Tibial artery (tissue), 4 donors: ENCODE measurements around the gene CCDC198.

ENCODE experiments used
- DNase-seq, 2 donors: peaks; one replicate each; pipeline ENCODE4 v3.0.0-alpha.2; 2019
- H3K27ac ChIP-seq, 2 donors: fragments of 200-600 bp; sonication (generic) in 1 of 2; 1 replicate in 1 of 2; 2 replicates in 1 of 2; pipeline ENCODE4 v1.5.1; 2018 to 2019; ENCODE audit warnings: mild to moderate bottlenecking in 1 of 2
- H3K27me3 ChIP-seq, 2 donors: fragments of 200-600 bp; sonication (generic) in 1 of 2; one replicate each; pipeline versions ENCODE4 v1.5.1 to v1.6.0; 2016 to 2019
- H3K36me3 ChIP-seq, 3 donors: fragments of 200-600 bp; sonication (generic) in 2 of 3; one replicate each; pipeline ENCODE4 v1.5.1; 2016 to 2019; ENCODE audit warnings: mild to moderate bottlenecking in 2 of 3
- H3K4me1 ChIP-seq, 4 donors: fragments of 200-600 bp; sonication (generic) in 2 of 4; 1 replicate in 3 of 4; 2 replicates in 1 of 4; pipeline ENCODE4 v1.5.1; 2016 to 2019
- H3K4me3 ChIP-seq, 2 donors: fragments of 200-600 bp; sonication (generic) in 1 of 2; 1 replicate in 1 of 2; 2 replicates in 1 of 2; pipeline ENCODE4 v1.5.1; 2018 to 2019; ENCODE audit warnings: mild to moderate bottlenecking in 2 of 2
- H3K9me3 ChIP-seq, 3 donors: fragments of 200-600 bp; sonication (generic) in 1 of 3; one replicate each; pipeline ENCODE4 v1.5.1; 2016 to 2019
- CTCF ChIP-seq, 2 experiments: fragments of 200-600 bp in 1 of 2; fragments of 450-650 bp in 1 of 2; IDR thresholded peaks; one replicate each; pipeline ENCODE4 v1.5.1; 2017 to 2019; ENCODE audit warnings: antibody characterized with exemption in 2 of 2, mild to moderate bottlenecking in 1 of 2, moderate library complexity in 1 of 2
- intact Hi-C: fragments of 100-400 bp; cut with DNase I; formaldehyde crosslinking; loops from one replicate; pipeline ENCODE4 v1.15.0; 2023; ENCODE audit warnings: low total_unique reads

Gene CCDC198

GRCh38 chr14:57498035-57498434 is 4.4 kb upstream of the CCDC198 start:
- no peaks in the 10 kb centered on the region for H3K9me3 ChIP-seq
- DNase-seq, result no peak
- H3K27me3 ChIP-seq, result no peaks in the 10 kb centered on the region
- H3K4me1 ChIP-seq, result peaks cover 0 to 5% (median under 1%) of the 10 kb centered on the region in 4 donors
- H3K36me3 ChIP-seq, result no peaks in the 10 kb centered on the region
- intact Hi-C loops, result no loop called here
- TF ChIP-seq CTCF (IDR thresholded peaks at IDR 0.05), result no peak
- no peak overlapping the region for H3K4me3 ChIP-seq
- no peak overlapping the region for H3K27ac ChIP-seq

GRCh38 chr14:57495416-57495815 is 1.8 kb upstream of the CCDC198 start:
- no peak overlapping the region for H3K4me3 ChIP-seq
- no peak for DNase-seq
- no peaks in the 10 kb centered on the region for H3K9me3 ChIP-seq
- H3K36me3 ChIP-seq, result no peaks in the 10 kb centered on the region
- H3K27me3 ChIP-seq, result no peaks in the 10 kb centered on the region
- H3K27ac ChIP-seq, result no peak overlapping the region
- H3K4me1 ChIP-seq, result peaks cover 0 to 5% (median 0%) of the 10 kb centered on the region in 4 donors
- no peak for TF ChIP-seq CTCF (IDR thresholded peaks at IDR 0.05)
- intact Hi-C loops, result no loop called here

- H3K36me3 ChIP-seq, result no peaks in the 10 kb centered on the region
- no peaks in the 10 kb centered on the region for H3K9me3 ChIP-seq
- intact Hi-C loops, result no loop called here
- no peak overlapping the region for H3K27ac ChIP-seq
- H3K4me1 ChIP-seq, result peaks cover 0 to 5% (median 0%) of the 10 kb centered on the region in 4 donors
- no peak for DNase-seq
- no peak overlapping the region for H3K4me3 ChIP-seq
- no peak for TF ChIP-seq CTCF (IDR thresholded peaks at IDR 0.05)
- H3K27me3 ChIP-seq, result no peaks in the 10 kb centered on the region
These were observed 798 bp downstream of the CCDC198 start for GRCh38 chr14:57492859-57493258.

GRCh38 chr14:57491640-57492039 is 2.0 kb downstream of the CCDC198 start:
- no peak overlapping the region for H3K27ac ChIP-seq
- no peak overlapping the region for H3K4me3 ChIP-seq

GRCh38 chr14:57487771-57488170 is 5.9 kb downstream of the CCDC198 start:
- no peaks in the 10 kb centered on the region for H3K27me3 ChIP-seq
- H3K4me1 ChIP-seq, result peaks cover 0 to 2% (median 0%) of the 10 kb centered on the region in 4 donors
- H3K27ac ChIP-seq, result no peak overlapping the region
- DNase-seq, result no peak
- no peaks in the 10 kb centered on the region for H3K36me3 ChIP-seq
- intact Hi-C loops, result loop anchor here (5.0 kb wide), 1 partner anchor 585 kb away; no protein-coding TSS in a partner anchor
- H3K9me3 ChIP-seq, result no peaks in the 10 kb centered on the region
- H3K4me3 ChIP-seq, result no peak overlapping the region
- no peak for TF ChIP-seq CTCF (IDR thresholded peaks at IDR 0.05)

More at GRCh38 chr14:57491640-57492039, 2.0 kb downstream of the CCDC198 start:
- H3K27me3 ChIP-seq, result no peaks in the 10 kb centered on the region
- TF ChIP-seq CTCF (IDR thresholded peaks at IDR 0.05), result no peak
- peaks cover 0 to 5% (median 0%) of the 10 kb centered on the region in 4 donors for H3K4me1 ChIP-seq
- no peak for DNase-seq
- intact Hi-C loops, result no loop called here
- no peaks in the 10 kb centered on the region for H3K9me3 ChIP-seq
- no peaks in the 10 kb centered on the region for H3K36me3 ChIP-seq
